Measurements from ENCODE around the gene NPIPA2.
"Not testable (repeated sequence)": the region's sequence is repeated elsewhere in the genome, so short reads cannot be mapped to it uniquely, and the experiment has no call there.

DNA sequence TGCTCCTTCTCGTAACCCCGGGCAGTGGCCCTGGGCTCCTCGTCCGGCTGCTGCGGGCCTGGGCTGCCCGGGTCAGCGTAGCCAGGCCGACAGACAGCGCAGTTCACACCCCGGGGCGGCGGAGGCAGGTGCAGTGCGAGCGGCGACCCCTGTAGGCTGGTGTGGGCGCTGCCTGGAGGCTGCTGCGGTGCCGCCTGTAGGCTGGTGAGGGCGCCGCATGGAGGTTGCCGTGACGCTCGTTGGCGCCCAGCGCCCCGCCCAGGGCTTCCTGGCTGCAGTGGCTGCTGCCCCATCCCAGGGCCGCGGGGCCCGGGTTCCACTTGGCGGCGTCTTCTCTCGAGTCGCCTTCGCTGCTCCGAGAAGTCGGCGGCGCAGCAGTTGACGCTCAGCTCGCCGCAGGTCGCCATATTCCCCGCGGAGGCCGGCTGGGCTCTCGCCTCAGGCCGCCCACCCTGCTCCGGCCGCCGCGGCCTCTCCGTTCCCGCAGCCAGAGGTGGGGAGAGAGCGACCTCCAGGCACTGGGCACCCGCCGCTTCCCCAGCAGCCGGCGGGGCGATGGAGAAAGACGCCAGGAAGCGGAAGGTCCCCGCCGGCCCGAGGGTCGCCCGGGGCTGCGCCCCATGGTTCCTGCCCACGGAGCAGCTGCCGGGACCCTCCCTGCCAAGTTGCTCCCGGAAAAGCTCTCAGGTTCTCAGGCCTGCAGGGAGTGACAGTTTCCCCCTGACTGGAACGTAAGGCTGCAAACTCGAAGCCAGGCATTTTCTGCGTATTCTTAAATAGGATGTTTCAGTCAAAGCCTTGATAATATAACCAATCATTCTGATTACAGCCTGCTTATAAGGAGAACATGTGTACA lies at the start of gene NPIPA2:
- TF ChIP-seq, protein P1, sequence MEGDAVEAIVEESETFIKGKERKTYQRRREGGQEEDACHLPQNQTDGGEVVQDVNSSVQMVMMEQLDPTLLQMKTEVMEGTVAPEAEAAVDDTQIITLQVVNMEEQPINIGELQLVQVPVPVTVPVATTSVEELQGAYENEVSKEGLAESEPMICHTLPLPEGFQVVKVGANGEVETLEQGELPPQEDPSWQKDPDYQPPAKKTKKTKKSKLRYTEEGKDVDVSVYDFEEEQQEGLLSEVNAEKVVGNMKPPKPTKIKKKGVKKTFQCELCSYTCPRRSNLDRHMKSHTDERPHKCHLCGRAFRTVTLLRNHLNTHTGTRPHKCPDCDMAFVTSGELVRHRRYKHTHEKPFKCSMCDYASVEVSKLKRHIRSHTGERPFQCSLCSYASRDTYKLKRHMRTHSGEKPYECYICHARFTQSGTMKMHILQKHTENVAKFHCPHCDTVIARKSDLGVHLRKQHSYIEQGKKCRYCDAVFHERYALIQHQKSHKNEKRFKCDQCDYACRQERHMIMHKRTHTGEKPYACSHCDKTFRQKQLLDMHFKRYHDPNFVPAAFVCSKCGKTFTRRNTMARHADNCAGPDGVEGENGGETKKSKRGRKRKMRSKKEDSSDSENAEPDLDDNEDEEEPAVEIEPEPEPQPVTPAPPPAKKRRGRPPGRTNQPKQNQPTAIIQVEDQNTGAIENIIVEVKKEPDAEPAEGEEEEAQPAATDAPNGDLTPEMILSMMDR (conservative IDR thresholded peaks at IDR 0.05), result not testable (repeated sequence)
- not testable (repeated sequence) for TF ChIP-seq ZFX (IDR thresholded peaks at IDR 0.05)

All from C4-2B (cell line).